ENCODE measurements around the gene ARID1B.

ARID1B gene

GRCh38 chr6:157159348-157159747 is 382.2 kb downstream of the ARID1B start:
- no peak for DNase-seq (ENCODE audit: low spot score)

GRCh38 chr6:157161912-157162311 is 384.7 kb downstream of the ARID1B start:
- DNase-seq (ENCODE audit: low spot score): no peak

GRCh38 chr6:157162766-157163433 is 385.7 kb downstream of the ARID1B start:
- no peak for DNase-seq (ENCODE audit: low spot score)

GRCh38 chr6:157163434-157164159 is 386.4 kb downstream of the ARID1B start:
- no peak for DNase-seq (ENCODE audit: low spot score)

GRCh38 chr6:157164972-157165371 is 387.8 kb downstream of the ARID1B start:
- DNase-seq (ENCODE audit: low spot score): no peak

- no peak for DNase-seq (ENCODE audit: low spot score)
Observed at GRCh38 chr6:157166784-157167183, 389.6 kb downstream of the ARID1B start.

GRCh38 chr6:157167837-157168236 is 390.7 kb downstream of the ARID1B start:
- DNase-seq (ENCODE audit: low spot score): no peak

- no peak for DNase-seq (ENCODE audit: low spot score)
Observed at GRCh38 chr6:157168471-157168870, 391.3 kb downstream of the ARID1B start.

GRCh38 chr6:157169226-157169625 is 392.0 kb downstream of the ARID1B start:
- DNase-seq (ENCODE audit: low spot score): no peak

GRCh38 chr6:157169656-157170055 is 392.5 kb downstream of the ARID1B start:
- no peak for DNase-seq (ENCODE audit: low spot score)

- no peak for DNase-seq (ENCODE audit: low spot score)
Observed at GRCh38 chr6:157170535-157170934, 393.4 kb downstream of the ARID1B start.

GRCh38 chr6:157171801-157172200 is 394.6 kb downstream of the ARID1B start:
- no peak for DNase-seq (ENCODE audit: low spot score)

- no peak for DNase-seq (ENCODE audit: low spot score)
Observed at GRCh38 chr6:157172231-157172701, 395.1 kb downstream of the ARID1B start.

GRCh38 chr6:157172830-157173536 is 395.8 kb downstream of the ARID1B start:
- DNase-seq (ENCODE audit: low spot score): no peak

GRCh38 chr6:157173776-157174175 is 396.6 kb downstream of the ARID1B start:
- DNase-seq (ENCODE audit: low spot score): no peak

GRCh38 chr6:157174731-157175130 is 397.6 kb downstream of the ARID1B start:
- no peak for DNase-seq (ENCODE audit: low spot score)

- DNase-seq (ENCODE audit: low spot score): no peak
Observed at GRCh38 chr6:157177731-157178336, 400.7 kb downstream of the ARID1B start.

- DNase-seq (ENCODE audit: low spot score): no peak
Observed at GRCh38 chr6:157181649-157182048, 404.5 kb downstream of the ARID1B start.

GRCh38 chr6:157182503-157183264 is 405.5 kb downstream of the ARID1B start:
- no peak for DNase-seq (ENCODE audit: low spot score)

- DNase-seq (ENCODE audit: low spot score): peak; percentile 46
Observed at GRCh38 chr6:157184202-157185015, 407.2 kb downstream of the ARID1B start.

- no peak for DNase-seq (ENCODE audit: low spot score)
Observed at GRCh38 chr6:157185171-157185570, 408.0 kb downstream of the ARID1B start.
